DOHH2 (cell line): ENCODE results near the gene PDZRN4.

Experiments
- CTCF ChIP-seq: fragments of 200-600 bp; sonication (generic); IDR thresholded peaks from one replicate; pipeline ENCODE4 v1.5.1; 2014; ENCODE audit warnings: antibody characterized with exemption, mild to moderate bottlenecking, low read depth, low read length; ENCODE audit not compliant: poor library complexity, severe bottlenecking
- EZH2phosphoT487 ChIP-seq: fragments of 200-600 bp; sonication (generic); IDR thresholded peaks from 2 replicates; pipeline ENCODE4 v1.6.1; 2017; ENCODE audit warnings: borderline replicate concordance, mild to moderate bottlenecking, antibody characterized with exemption, low read length, moderate library complexity, mixed read lengths

GRCh38 chr12:41356181-41356580 is 168.1 kb downstream of the PDZRN4 start:
- TF ChIP-seq CTCF (no peak), EZH2phosphoT487 (no peak)
